ENCODE measurements around the gene CCDC33.

GRCh38 chr15:74213858-74214284 lies 22.3 kb upstream of the CCDC33 start:
- TF ChIP-seq CTCF (conservative IDR thresholded peaks at IDR 0.05; ENCODE audit: low read depth in 2 of 2): no peak
- no peak for TF ChIP-seq EZH2phosphoT487 (IDR thresholded peaks at IDR 0.05; ENCODE audit: unreplicated experiment)
- no peak for TF ChIP-seq EZH2 (IDR thresholded peaks at IDR 0.05; ENCODE audit: low read depth, unreplicated experiment)

All from GM23338 (cell line).